Measurements from ENCODE around the gene IPO4. TPM values are rescaled to one million over a fixed set of nuclear protein-coding genes. Genes with fewer than 3 reads are reported as not detected.

Gene IPO4
- total and polyA plus RNA-seq, 9 of the 15 experiments (the other 6 are each of a cell fraction or from before 2014, with no cell fraction given) = 7.3 to 122 (median 31.8) TPM

DNA sequence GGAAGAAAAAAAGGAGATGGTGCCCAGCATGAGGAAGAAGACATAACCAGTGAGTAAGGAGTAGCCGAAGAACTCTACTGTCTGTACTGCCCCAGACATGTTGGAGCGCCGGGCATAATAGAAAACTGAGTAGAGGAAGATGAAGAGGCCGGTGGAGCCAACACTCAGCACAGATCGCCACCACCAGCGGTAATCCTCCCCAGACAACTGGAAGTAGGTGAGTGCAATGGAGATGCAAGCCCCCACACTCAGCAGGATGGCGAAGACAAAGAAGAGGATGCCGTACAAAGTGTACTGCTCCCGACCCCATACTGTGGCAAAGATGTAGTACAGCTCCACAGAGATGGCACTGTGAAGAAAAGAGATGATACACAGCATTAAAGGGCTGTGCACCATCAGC lies 844 bp upstream of the IPO4 start:
- Histone ChIP-seq H3K27ac (ENCODE audit: extremely low read depth, low read depth, low read length) (no peak overlapping the region; the same call in 2 of the 3 replicates), H3K4me2 (ENCODE audit: insufficient read depth, low read length) (peak overlapping the region; percentile 87)
- in situ Hi-C loops (cut with MboI) = no loop called here

DNA sequence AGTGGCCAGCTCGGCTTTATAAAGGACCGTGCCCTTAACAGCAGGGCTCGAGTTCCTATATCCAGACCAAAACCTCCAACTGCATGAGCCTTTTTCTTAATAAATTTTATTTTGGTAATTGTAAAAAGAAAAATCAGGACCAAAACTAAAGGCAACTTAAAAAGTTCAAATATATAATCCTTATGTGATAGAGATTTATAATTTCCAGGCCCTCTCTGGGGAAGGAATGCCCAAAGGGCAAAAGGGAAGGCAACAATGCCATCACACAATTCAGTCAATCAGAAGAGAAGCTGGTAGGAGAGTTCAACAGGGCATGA lies 401 bp upstream of the IPO4 start:
- POLR2A ChIA-PET = interaction anchor here (0.6 to 1.3 kb wide), 8 partner anchors 10 to 111 kb away, joined by 3 to 9 read pairs (median 4); partner anchors contain the start of genes DHRS1, IRF9, NOP9 and TINF2
- no TSS peak for BruUV-seq (replicated peaks)
- peaks cover 9% of the 10 kb centered on the region; the same call in 1 of the 2 replicates for H4K20me1 ChIP-seq (replicated peaks; ENCODE audit: control insufficient read depth, insufficient read depth, low read length)
- CTCF ChIA-PET (ENCODE audit: low intra/inter-chr PET ratio) = no interaction called here
- peaks cover 0 to 21% of the 10 kb centered on the region in 2 experiments; a peak in 3 of 5 replicates for H3K4me1 ChIP-seq (replicated peaks in 1 of 2; ENCODE audit: control insufficient read depth in 2 of 2, insufficient read depth in 2 of 2, low read length in 2 of 2)
- no peak overlapping the region; the same call in 2 of the 3 replicates for H3K27ac ChIP-seq (ENCODE audit: extremely low read depth, low read depth, low read length)
- H3K9me3 ChIP-seq (replicated peaks; ENCODE audit: control insufficient read depth, insufficient read depth, low read depth, low read length) = no peaks in the 10 kb centered on the region
- H3K4me2 ChIP-seq (ENCODE audit: insufficient read depth, low read length) = peak overlapping the region; percentile 87; the same call in 1 of the 2 replicates
- peaks cover 3% of the 10 kb centered on the region for H3K9me1 ChIP-seq (ENCODE audit: control insufficient read depth, insufficient read depth, low read length)
- peaks cover 66% of the 10 kb centered on the region; the same call in 2 of the 3 replicates for H3K36me3 ChIP-seq (ENCODE audit: control insufficient read depth, insufficient read depth, low read length)
- H3K4me3 ChIP-seq = peak overlapping the region; percentile 71; the same call in 1 of the 2 replicates
- H3K9ac ChIP-seq (ENCODE audit: insufficient read depth in 1 of 2, low read depth in 2 of 2, low read length in 2 of 2) = peak overlapping the region in 1 of 2 experiments; percentile 38; a peak in 2 of 4 replicates
- in situ Hi-C loops (cut with MboI) (no loop called here), intact Hi-C loops (cut with micrococcal nuclease) (no loop called here)
- DNase-seq (ENCODE audit: extremely low read depth in 1 of 4, low spot score in 3 of 4) (no peak), ATAC-seq (no peak), FAIRE-seq (no peak)
- H3K79me2 ChIP-seq (ENCODE audit: control insufficient read depth, insufficient read depth, low read length) = peaks cover 25% of the 10 kb centered on the region
- H3K27me3 ChIP-seq (ENCODE audit: control insufficient read depth in 2 of 2, insufficient read depth in 2 of 2, low read length in 2 of 2) = no peaks in the 10 kb centered on the region
- no peak for TF ChIP-seq NR3C1 (CRISPR knock-in tag; IDR thresholded peaks at IDR 0.05)
- TF ChIP-seq NR2C2 (CRISPR knock-in tag; IDR thresholded peaks at IDR 0.05) = no peak
- peak; percentile 9; the same call in 1 of the 2 replicates for TF ChIP-seq NR2C2 (tag; IDR thresholded peaks at IDR 0.05)
- H2AFZ ChIP-seq (ENCODE audit: low read depth, low read length) = peak overlapping the region; percentile 11; the same call in 1 of the 2 replicates
- 0% methylated on average over 1 of the region's 3 CpGs for WGBS (ENCODE audit: insufficient coverage, low coverage, missing lambda C conversion rate)

More for the DNA sequence above, 844 bp upstream of the IPO4 start:
- Histone ChIP-seq H3K36me3 (ENCODE audit: control insufficient read depth, insufficient read depth, low read length) (peaks cover 66% of the 10 kb centered on the region; the same call in 2 of the 3 replicates), H3K4me1 (replicated peaks in 1 of 2; ENCODE audit: control insufficient read depth in 2 of 2, insufficient read depth in 2 of 2, low read length in 2 of 2) (peaks cover 1 to 21% of the 10 kb centered on the region in 2 experiments; a peak in 3 of 5 replicates), H3K4me3 (no peak overlapping the region), H3K9me1 (ENCODE audit: control insufficient read depth, insufficient read depth, low read length) (peaks cover 3% of the 10 kb centered on the region), H3K9me3 (replicated peaks; ENCODE audit: control insufficient read depth, insufficient read depth, low read depth, low read length) (no peaks in the 10 kb centered on the region), H4K20me1 (replicated peaks; ENCODE audit: control insufficient read depth, insufficient read depth, low read length) (peaks cover 9% of the 10 kb centered on the region; the same call in 1 of the 2 replicates), H3K9ac (ENCODE audit: insufficient read depth in 1 of 2, low read depth in 2 of 2, low read length in 2 of 2) (no peak overlapping the region; a peak in 1 of 4 replicates), H2AFZ (ENCODE audit: low read depth, low read length) (no peak overlapping the region), H3K27me3 (ENCODE audit: control insufficient read depth in 2 of 2, insufficient read depth in 2 of 2, low read length in 2 of 2) (no peaks in the 10 kb centered on the region), H3K79me2 (ENCODE audit: control insufficient read depth, insufficient read depth, low read length) (peaks cover 30% of the 10 kb centered on the region)
- ATAC-seq (no peak), DNase-seq (ENCODE audit: extremely low read depth in 1 of 4, low spot score in 3 of 4) (no peak), FAIRE-seq (no peak)
- intact Hi-C loops (cut with micrococcal nuclease) = no loop called here
- BruUV-seq (replicated peaks) = no TSS peak
- TF ChIP-seq ZNF239 (CRISPR knock-in tag; IDR thresholded peaks at IDR 0.05) (no peak), TAF7 (tag; IDR thresholded peaks at IDR 0.05) (no peak), ZNF134 (CRISPR knock-in tag; conservative IDR thresholded peaks at IDR 0.05) (no peak), COPS2 (conservative IDR thresholded peaks at IDR 0.05) (no peak), NR2C2 (CRISPR knock-in tag; IDR thresholded peaks at IDR 0.05) (no peak), NR2C2 (tag; IDR thresholded peaks at IDR 0.05) (no peak)
- POLR2A ChIA-PET = interaction anchor here (0.6 to 1.3 kb wide), 9 partner anchors 10 to 111 kb away, joined by 3 to 9 read pairs (median 3); partner anchors contain the start of genes DHRS1, IRF9, NOP9 and TINF2
- CTCF ChIA-PET (ENCODE audit: low intra/inter-chr PET ratio) = no interaction called here
- WGBS (ENCODE audit: insufficient coverage, low coverage, missing lambda C conversion rate) = 81% methylated on average over 7 of the region's 9 CpGs
